Bronchial epithelial cell (primary cell): ENCODE results near the gene FHIT. TPM values are rescaled to one million over a fixed set of nuclear protein-coding genes. Genes with fewer than 3 reads are reported as not detected.

ENCODE experiments used
- DNase-seq: peaks from one replicate; pipeline ENCODE4 v3.0.0-alpha.2; 2010; ENCODE audit warnings: low read depth
- FAIRE-seq: peaks from 2 replicates; lab custom pipeline; 2011; peaks lifted over from hg19 to GRCh38; lab: Jason Lieb, UNC
- H3K27me3 ChIP-seq: 2 replicates; pipeline ENCODE4 v1.5.1; 2011; ENCODE audit warnings: low read length; ENCODE audit not compliant: control insufficient read depth, insufficient read depth
- H3K36me3 ChIP-seq: 2 replicates; pipeline ENCODE4 v1.5.1; 2011; ENCODE audit warnings: low read length; ENCODE audit not compliant: control insufficient read depth, insufficient read depth
- H3K4me3 ChIP-seq: 2 replicates; pipeline ENCODE4 v1.5.1; 2011; ENCODE audit warnings: mild to moderate bottlenecking, low read depth, low read length, control low read depth
- CTCF ChIP-seq: IDR thresholded peaks from 2 replicates; pipeline ENCODE4 v1.5.1; 2011; ENCODE audit warnings: mild to moderate bottlenecking, moderate library complexity, low read length, control low read depth, inconsistent platforms; ENCODE audit not compliant: insufficient read depth, severe bottlenecking
- total RNA-seq: library from RNA; depleted of rRNA; stranded (reverse); fragments of >200 nt; gene quantifications from 2 replicates; pipeline ENCODE4 v1.2.1, GENCODE V29; 2014

Gene FHIT
- total RNA-seq, 1 donor from 2014 or later: 1.6 TPM

DNA sequence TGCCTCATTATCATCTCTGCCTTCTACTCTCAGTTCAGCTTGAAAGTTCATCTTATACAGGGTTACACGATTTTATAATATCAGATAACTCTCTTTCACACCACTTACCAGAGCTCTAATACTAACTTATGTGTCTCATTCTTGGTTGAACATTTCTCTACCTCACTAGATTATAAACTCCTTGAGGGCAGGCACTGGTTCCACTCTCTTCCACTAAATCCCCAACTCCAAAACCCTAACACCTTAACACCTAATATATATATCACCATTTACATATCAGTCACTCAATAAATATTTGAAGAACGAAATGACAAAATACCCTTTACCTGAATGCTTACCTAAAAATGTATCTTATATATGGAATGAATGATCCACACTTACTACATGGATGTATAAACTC is 977.2 kb downstream of the FHIT start:
- no peak overlapping the region for H3K4me3 ChIP-seq
- TF ChIP-seq CTCF: no peak
- no peaks in the 10 kb centered on the region for H3K36me3 ChIP-seq
- FAIRE-seq: no peak
- H3K27me3 ChIP-seq: no peaks in the 10 kb centered on the region
- DNase-seq: no peak

GRCh38 chr3:60269829-60270266 is 981.4 kb downstream of the FHIT start:
- H3K27me3 ChIP-seq: no peaks in the 10 kb centered on the region
- no peak overlapping the region for H3K4me3 ChIP-seq
- DNase-seq (no peak), FAIRE-seq (no peak)
- no peak for TF ChIP-seq CTCF
- no peaks in the 10 kb centered on the region for H3K36me3 ChIP-seq

GRCh38 chr3:60269377-60269776 is 981.9 kb downstream of the FHIT start:
- FAIRE-seq (no peak), DNase-seq (no peak)
- H3K27me3 ChIP-seq: no peaks in the 10 kb centered on the region
- H3K36me3 ChIP-seq: no peaks in the 10 kb centered on the region
- no peak overlapping the region for H3K4me3 ChIP-seq
- TF ChIP-seq CTCF: no peak

DNA sequence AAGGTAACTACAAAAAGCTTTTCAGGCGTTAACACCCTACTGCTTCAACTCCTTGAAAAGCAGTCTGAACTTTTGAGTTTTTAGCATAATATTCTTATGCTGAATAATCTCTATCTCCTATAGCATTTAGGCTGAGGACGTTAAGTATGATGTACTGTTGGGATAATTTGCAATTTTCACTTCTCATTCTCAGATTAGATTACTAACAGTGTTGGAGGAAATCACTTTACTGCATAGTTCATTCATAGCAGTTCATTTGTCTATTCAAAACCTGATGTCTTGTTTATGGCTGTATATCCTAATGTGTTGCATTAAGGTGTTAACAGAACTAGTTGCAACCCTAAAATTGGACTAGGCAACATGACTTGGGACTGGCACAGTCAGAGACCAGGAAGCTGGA is 983.1 kb downstream of the FHIT start:
- DNase-seq: no peak
- TF ChIP-seq CTCF: no peak
- no peak for FAIRE-seq
- H3K27me3 ChIP-seq: no peaks in the 10 kb centered on the region
- no peak overlapping the region for H3K4me3 ChIP-seq
- no peaks in the 10 kb centered on the region for H3K36me3 ChIP-seq

GRCh38 chr3:60266444-60266843 is 984.8 kb downstream of the FHIT start:
- DNase-seq: no peak
- H3K27me3 ChIP-seq: no peaks in the 10 kb centered on the region
- no peak overlapping the region for H3K4me3 ChIP-seq
- no peaks in the 10 kb centered on the region for H3K36me3 ChIP-seq
- TF ChIP-seq CTCF: no peak
- no peak for FAIRE-seq

DNA sequence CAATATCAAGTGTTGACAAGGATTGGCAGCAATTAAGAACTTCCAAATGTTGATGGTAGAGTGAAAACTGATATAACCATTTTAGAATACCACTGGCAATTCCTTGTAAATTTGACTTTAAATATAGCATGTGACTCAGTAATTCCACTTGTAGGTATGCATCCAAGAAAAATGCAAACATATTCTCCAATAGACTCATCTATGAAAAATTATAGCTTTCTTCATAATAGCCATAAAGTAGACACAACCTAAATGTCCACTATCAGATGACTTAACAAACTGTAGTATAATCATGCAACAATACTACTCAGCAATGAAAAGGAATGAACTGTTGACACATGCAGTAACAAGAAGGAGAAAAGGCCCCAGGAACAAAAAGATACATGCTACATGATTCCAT is 988.1 kb downstream of the FHIT start:
- TF ChIP-seq CTCF: no peak
- no peak overlapping the region for H3K4me3 ChIP-seq
- no peaks in the 10 kb centered on the region for H3K27me3 ChIP-seq
- FAIRE-seq (no peak), DNase-seq (no peak)
- H3K36me3 ChIP-seq: no peaks in the 10 kb centered on the region
